Brain microvascular endothelial cell (primary cell): Measurements from ENCODE around the gene ATP13A1.

ENCODE experiments used
- DNase-seq: peaks from one replicate; pipeline ENCODE4 v3.0.0-alpha.2; 2020
- H3K27ac ChIP-seq: fragments of 250-450 bp; sonication (Bioruptor Pico); 2 replicates; pipeline ENCODE4 v1.5.1; 2020; ENCODE audit warnings: mild to moderate bottlenecking, moderate library complexity
- H3K27me3 ChIP-seq: fragments of 250-450 bp; sonication (Bioruptor Pico); replicated peaks from 2 replicates; pipeline ENCODE4 v1.5.1; 2020; ENCODE audit warnings: mild to moderate bottlenecking
- H3K36me3 ChIP-seq: fragments of 250-450 bp; sonication (Bioruptor Pico); replicated peaks from 2 replicates; pipeline ENCODE4 v1.5.1; 2020; ENCODE audit warnings: mild to moderate bottlenecking
- H3K4me3 ChIP-seq: 2 replicates; pipeline ENCODE4 v1.5.1; 2011; ENCODE audit warnings: low read depth, mild to moderate bottlenecking, control low read depth, low read length, moderate library complexity
- CTCF ChIP-seq: IDR thresholded peaks from 2 replicates; pipeline ENCODE4 v1.5.1; 2011; ENCODE audit warnings: low read depth, mild to moderate bottlenecking, moderate library complexity, low read length, control low read depth, inconsistent platforms; ENCODE audit errors: missing control alignments
- in situ Hi-C: cut with HindIII; loops from 2 replicates; pipeline ENCODE4 v1.10.0; 2017; ENCODE audit warnings: low sequenced_read_pairs, low pct_ligation_motif_present

ATP13A1 gene

GRCh38 chr19:19623383-19623782 is 40.1 kb downstream of the ATP13A1 start:
- no peaks in the 10 kb centered on the region for H3K27me3 ChIP-seq
- in situ Hi-C loops = no loop called here
- H3K27ac ChIP-seq = no peak overlapping the region
- H3K36me3 ChIP-seq = no peaks in the 10 kb centered on the region
- no peak for DNase-seq
- no peak for TF ChIP-seq CTCF
- no peak overlapping the region for H3K4me3 ChIP-seq

GRCh38 chr19:19619849-19620210 is 43.6 kb downstream of the ATP13A1 start:
- DNase-seq = no peak
- Histone ChIP-seq H3K27me3 (no peaks in the 10 kb centered on the region), H3K4me3 (no peak overlapping the region), H3K36me3 (no peaks in the 10 kb centered on the region), H3K27ac (no peak overlapping the region)
- in situ Hi-C loops = no loop called here
- no peak for TF ChIP-seq CTCF

GRCh38 chr19:19619181-19619848 is 44.2 kb downstream of the ATP13A1 start:
- TF ChIP-seq CTCF = no peak
- in situ Hi-C loops = no loop called here
- no peak for DNase-seq
- H3K36me3 ChIP-seq = no peaks in the 10 kb centered on the region
- no peaks in the 10 kb centered on the region for H3K27me3 ChIP-seq
- H3K27ac ChIP-seq = no peak overlapping the region
- no peak overlapping the region for H3K4me3 ChIP-seq

GRCh38 chr19:19618219-19619051 is 45.0 kb downstream of the ATP13A1 start, which contains the start of gene PBX4:
Gene PBX4, minus strand, starts transcription at chr19:19618687. Its CDS starts 58 bp downstream, at chr19:19618629.
- Histone ChIP-seq H3K27ac (no peak within 1 kb of the TSS), H3K4me3 (peak within 1 kb of the TSS; percentile 47), H3K27me3 (no peaks in the 10 kb centered on the region), H3K36me3 (no peaks in the 10 kb centered on the region)
- in situ Hi-C loops = no loop called here
- DNase-seq = peak; percentile 82
- TF ChIP-seq CTCF = no peak

GRCh38 chr19:19615086-19615485 is 48.4 kb downstream of the ATP13A1 start:
- no peak for DNase-seq
- in situ Hi-C loops = no loop called here
- TF ChIP-seq CTCF = no peak
- Histone ChIP-seq H3K27me3 (no peaks in the 10 kb centered on the region), H3K27ac (no peak overlapping the region), H3K36me3 (no peaks in the 10 kb centered on the region), H3K4me3 (no peak overlapping the region)
